Fibroblast of skin of abdomen (primary cell): Measurements from ENCODE around the gene KLK8. TPM values are rescaled to one million over a fixed set of nuclear protein-coding genes. Genes with fewer than 3 reads are reported as not detected.
A peak's percentile ranks its signal among the peaks of the same experiment; 100 is the strongest.

Experiments
- DNase-seq: peaks from one replicate; pipeline ENCODE4 v3.0.0-alpha.2; 2013
- polyA plus RNA-seq, 2 experiments: library from polyadenylated mRNA; unstranded; fragments of 120-200 nt; gene quantifications; one replicate each; pipeline ENCODE4 v1.2.1, GENCODE V29; 2013; ENCODE audit not compliant: insufficient read length in 2 of 2

Gene KLK8
- polyA plus RNA-seq (2013, experiment 1 of 2; ENCODE audit: insufficient read length) = not detected
- polyA plus RNA-seq (2013, experiment 2 of 2; ENCODE audit: insufficient read length) = not detected

- DNase-seq = no peak
Measured at GRCh38 chr19:51001515-51001914, at the start of gene KLK8. Gene KLK8 (minus strand): TSS chr19:51001604. CDS start chr19:51001167, 437 bp downstream.

GRCh38 chr19:51047031-51047335 is 45.6 kb upstream of the KLK8 start:
- no peak for DNase-seq

- no peak for DNase-seq
Measured at GRCh38 chr19:51044327-51044726, 42.9 kb upstream of the KLK8 start.

- DNase-seq = no peak
Measured at GRCh38 chr19:51043497-51043896, 42.1 kb upstream of the KLK8 start.

DNA sequence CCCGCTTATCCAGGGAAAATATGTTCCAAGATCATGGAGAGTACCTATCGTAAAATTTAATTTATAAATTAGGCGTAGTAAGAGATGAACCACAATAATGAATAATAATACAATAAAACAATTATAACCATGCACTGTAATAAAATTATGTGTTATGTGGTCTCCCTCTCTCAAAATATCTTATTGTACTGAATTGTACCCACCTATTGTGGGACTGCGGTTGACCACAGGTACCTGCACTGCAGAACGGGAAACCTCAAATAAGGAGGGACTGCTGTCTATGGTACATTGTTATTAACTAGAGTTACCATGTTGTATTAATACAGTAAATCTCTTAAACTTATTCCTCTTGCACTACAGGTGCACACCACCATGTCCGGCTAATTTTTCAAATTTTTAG is 38.7 kb upstream of the KLK8 start:
- no peak for DNase-seq

- DNase-seq = no peak
Measured at GRCh38 chr19:51036519-51036918, 35.1 kb upstream of the KLK8 start.

DNA sequence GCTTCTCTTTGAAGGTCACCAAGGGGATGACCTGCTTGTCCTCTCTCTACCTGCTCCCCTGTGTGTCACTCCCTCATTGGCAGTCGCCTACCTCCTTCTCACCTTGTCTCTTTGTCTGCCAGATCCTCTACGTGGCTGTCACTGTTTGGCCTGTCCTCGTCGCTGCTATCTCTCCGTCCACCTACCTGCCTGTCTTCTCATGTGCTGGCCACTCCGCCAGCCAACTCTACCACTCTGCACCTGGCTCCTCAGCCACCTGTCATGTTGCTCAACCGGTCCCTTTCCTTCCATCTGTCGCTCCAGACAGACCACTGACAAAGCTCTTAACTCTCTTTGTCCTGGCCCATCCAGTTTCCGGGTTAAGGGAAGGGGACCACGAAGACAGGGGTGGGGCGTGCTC is 33.3 kb upstream of the KLK8 start, which contains the start of gene KLK12:
KLK12 (minus strand) TSS at position 299 of the 400 bp plus-strand sequence. CDS start 381 bp downstream, outside the sequence.
- no peak for DNase-seq

- no peak for DNase-seq
Measured at GRCh38 chr19:51031880-51032225, 30.4 kb upstream of the KLK8 start.

DNA sequence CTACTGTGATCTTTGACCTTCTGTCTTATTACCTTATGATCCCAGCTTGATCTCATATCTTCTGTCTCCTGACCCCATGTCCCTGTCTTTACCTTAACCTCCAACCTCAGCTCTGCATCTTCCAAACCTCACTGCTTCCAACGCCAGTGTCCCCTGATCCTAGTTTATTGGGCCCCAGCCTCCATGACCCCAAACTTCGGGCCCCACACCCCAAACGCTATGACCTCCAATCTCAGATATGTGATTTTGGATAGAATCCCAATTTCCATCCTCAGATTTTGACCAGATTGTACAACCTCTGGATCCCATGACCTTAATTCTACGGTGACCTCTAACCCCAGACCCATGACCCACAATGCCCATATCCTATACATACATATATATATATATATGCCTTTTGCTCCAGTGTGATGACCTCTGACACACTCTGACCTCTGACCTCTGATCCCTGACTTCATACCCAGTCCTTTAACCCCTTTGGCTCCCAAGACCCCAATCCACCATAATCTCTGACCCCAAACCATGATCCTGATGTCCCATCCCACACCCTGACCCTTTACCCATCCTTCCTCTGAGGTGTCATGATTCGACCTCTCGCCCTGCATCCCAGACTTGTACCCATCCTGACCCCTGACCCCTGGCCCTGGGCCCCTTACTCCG is 29.9 kb upstream of the KLK8 start:
- DNase-seq = no peak

GRCh38 chr19:51030631-51031030 is 29.2 kb upstream of the KLK8 start:
- no peak for DNase-seq

- no peak for DNase-seq
Measured at GRCh38 chr19:51029718-51030117, 28.3 kb upstream of the KLK8 start.

DNA sequence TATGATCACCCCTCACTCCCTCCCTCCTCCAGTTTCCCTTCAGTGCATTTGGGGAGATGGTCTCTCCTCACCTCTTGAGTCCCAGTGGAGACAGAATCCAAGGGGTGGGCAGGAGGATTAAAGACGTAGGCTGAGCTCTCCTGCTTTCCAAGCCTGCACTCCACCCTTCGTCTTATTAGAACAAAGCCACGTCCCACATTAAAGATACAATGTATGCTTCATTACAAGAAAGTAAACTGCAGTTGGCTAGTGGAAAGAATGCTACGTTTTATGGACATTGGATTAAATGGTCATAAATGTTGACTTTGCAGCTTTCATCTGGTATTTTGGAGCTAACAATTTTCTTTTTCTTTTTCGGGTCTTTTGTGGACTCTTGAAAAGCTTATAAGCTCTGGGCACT is 26.5 kb upstream of the KLK8 start:
- no peak for DNase-seq

GRCh38 chr19:51027126-51027806 is 25.9 kb upstream of the KLK8 start:
- DNase-seq = no peak

DNA sequence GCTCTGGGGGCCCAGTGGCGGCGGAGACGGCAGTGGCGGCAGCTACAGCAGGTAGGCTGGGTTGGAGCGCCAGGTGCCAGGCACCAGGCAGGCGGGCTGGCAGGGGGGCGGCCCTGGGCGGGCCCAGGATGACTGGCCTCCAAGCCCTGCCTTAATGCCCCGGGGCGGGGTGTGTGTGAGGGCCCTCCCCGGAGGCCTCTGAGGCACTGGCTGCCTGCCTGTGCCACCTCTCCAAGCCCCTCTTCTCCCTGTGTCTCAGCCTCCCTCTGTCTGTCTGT is 25.1 kb upstream of the KLK8 start, which contains the start of gene KLK11:
KLK11 (minus strand) TSS at position 63 of the 278 bp plus-strand sequence. CDS start 985 bp downstream, outside the sequence.
- DNase-seq = no peak

DNA sequence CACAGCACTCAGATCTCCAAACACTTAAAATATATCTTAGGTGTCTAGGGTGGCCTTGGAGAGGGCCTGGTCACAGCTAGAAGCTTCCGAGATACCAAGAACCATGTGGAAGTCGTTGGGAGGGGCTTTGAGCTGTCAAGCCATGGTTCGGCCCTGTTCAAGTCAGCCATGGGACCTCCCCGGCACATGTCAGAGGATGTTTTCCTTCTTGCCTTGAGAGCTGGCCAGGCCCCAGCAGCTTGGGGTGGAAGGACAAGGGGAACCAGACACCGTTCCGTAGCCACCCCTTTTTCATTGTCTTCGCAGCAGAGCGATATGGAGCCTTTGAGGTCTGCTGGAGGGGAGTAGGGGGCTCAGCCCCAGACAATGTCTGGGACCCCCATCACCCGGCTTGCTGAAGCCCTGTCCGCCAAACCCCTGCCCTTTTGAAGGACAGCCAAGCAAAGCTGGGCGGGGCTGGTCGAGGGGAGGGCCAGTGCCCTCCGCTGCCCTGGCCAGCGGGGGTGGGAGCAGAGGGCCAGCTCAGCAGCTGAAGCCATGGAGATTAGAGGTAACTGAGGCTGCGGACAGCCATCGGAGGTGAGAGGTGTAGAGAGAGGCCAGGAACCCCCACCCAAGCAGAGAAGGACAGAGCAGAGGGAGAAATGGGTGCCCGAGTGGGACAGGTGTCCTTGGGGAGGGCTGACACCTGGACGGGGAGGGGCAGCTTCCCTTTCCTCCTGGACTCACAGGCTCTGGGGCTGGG is 24.6 kb upstream of the KLK8 start:
- no peak for DNase-seq

GRCh38 chr19:51025401-51025800 is 24.0 kb upstream of the KLK8 start:
- DNase-seq = no peak

DNA sequence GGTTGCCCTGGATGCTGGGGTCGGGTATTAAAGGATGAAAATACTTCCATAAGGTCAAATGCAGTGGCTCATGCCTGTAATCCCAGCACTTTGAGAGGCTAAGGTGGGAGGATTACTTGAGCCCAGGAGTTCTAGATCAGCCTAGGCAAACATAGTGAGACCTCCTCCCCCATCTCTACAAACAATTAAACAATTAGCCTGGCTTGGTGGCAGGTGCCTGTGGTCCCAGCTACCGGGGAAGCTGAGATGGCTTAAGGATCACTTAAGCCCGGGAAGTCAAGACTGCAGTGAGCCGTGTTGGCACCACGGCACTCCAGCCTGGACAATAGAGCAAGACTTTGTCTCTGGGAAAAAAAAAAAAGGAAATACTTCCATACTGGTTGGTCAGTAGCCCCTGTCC is 23.5 kb upstream of the KLK8 start:
- DNase-seq = no peak

DNA sequence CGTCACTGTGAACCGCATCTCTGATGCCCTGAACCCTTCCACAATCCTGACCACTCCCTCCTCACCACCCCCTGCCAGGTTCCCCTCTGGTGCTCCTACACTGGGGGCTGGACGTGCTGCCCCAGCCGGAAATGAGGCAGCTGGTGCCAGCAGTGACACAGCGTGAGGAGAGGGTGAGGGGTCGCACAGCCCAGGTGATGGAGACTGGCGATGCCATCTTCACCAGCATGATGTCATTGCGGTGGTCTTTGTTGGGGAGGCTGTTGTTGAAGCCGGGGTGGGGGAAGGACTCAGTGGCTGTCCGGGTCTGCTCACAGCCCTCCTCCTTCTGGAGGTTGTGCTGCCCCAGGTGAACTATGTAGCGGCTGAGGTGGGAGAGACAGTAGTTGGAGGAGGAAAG is 22.5 kb upstream of the KLK8 start:
- DNase-seq = no peak

DNA sequence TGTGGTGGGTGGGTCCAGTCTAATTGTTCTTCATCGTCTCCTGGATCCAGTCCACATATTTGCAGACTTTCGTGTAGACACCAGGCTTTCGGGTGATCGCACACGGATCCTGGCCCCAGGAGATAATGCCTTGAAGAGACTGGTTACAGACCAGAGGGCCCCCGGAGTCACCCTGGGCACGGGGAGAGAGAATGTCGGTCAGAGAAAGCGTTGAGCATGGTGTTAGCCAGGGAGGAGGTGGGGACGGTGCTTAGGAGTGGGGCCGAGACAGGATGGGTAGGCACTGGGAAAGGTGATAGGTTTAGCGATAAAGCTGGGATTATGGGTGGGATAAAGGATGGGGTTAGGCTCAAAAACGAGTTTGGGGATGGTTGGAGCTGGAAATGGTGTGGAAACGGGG is 21.1 kb upstream of the KLK8 start:
- no peak for DNase-seq

DNA sequence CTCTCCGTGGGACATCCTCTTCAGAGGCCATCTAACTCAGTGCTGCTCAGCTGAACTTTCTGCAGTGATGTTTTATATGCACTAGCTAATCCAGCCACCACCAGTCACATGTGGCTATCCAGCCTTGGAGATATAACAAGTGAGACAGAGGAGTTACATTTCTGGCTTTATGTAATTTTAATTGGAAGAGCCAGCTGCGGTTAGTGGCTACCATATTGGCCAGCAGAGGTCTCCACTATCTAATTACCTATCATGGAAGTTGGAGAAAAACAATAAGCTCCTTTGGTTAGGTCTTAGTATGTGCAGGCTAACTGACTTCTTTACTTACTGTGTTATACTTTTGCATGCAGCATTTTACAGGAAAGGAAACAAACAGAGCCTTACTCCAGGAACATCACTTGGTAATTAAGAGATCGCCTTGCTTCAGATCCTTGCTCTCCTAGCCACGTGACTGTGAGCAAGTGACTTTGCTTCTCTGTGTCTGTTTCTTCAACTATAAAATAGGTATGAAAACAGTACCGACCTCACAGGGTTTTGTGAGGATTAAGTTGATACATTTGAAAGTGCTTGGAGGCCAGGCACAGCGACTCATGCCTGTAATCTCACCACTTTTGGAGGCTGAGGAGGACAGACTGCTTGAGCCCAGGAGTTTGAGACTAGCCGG is 19.7 kb upstream of the KLK8 start:
- peak; percentile 37 for DNase-seq

DNA sequence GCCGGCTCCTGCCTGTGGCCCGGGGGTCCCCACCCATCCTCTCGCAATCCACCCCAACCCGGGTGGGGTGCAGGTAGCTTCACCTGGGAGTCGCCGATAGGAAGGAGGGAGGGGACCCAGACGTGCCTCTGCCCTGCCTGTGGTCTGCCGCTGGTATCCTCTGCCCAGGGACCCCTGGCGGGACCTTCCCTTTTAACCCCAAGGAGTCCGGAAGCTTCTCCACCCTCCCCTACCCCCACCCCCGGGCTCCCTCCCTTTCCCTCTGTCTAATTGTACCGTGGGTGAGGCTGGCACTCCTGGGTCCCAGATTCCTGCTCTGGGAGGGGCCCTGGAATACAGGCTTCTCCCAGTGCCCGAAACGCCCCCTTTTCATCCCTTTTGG is 18.1 kb upstream of the KLK8 start, which contains the start of gene KLK10:
KLK10 (minus strand) TSS at position 166 of the 382 bp plus-strand sequence. CDS start 579 bp downstream, outside the sequence.
- no peak for DNase-seq

DNA sequence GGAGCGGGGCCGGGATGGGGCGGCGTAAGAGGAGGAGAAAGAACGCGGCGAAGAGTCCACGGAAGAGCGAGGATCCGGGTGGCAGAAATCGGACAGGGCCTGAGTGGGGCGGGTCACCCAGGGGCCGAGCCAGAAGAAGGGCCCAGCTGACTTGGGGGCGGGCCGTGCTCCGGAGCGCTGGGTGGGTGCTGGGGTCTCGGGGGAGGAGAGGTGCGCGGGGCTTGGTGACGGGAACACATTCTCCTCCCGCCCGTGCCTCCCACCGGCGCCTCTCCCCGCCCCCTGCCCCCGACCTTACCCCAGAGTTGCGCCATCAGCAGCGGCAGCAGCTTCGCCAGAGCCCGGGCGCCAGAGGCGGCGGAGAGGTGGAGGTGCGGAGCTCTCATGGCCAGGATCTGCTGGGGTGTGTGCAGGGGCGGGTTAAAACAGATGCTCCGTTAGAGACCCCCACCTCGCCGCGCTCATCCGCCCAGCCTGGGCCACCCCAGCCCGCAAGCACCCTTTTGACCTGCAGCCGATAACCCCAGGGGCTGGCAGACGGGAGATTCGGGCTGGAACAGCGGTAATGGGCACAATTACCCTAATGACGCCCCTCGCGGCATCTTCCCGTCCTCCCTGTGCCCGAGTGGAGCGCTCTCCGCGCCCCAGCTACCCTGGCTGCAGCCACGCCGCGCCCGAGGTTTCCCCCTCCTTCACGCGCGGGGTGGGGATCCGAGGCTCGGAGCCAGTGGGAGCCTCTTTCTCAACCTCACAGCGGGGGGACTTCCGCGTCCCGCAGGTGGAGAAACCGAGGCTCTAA is 17.5 kb upstream of the KLK8 start:
- no peak for DNase-seq
